RPMI8226 (cell line): ENCODE results near the gene RARA.
A peak's percentile ranks its signal among the peaks of the same experiment; 100 is the strongest.

Source experiments
- DNase-seq: peaks from one replicate; pipeline ENCODE4 v3.0.0-alpha.2; 2015

The RARA gene

GRCh38 chr17:40309031-40309948 lies at the start of gene RARA:
RARA (plus strand) TSS chr17:40309180; CDS start chr17:40331219, 22,039 bp downstream.
- no peak for DNase-seq

- DNase-seq = no peak
These were observed 49.5 kb upstream of the RARA start for GRCh38 chr17:40259505-40259904.

- no peak for DNase-seq
These were observed 48.5 kb upstream of the RARA start for GRCh38 chr17:40260528-40260927.

GRCh38 chr17:40264458-40265185 lies 44.4 kb upstream of the RARA start:
- DNase-seq = no peak

GRCh38 chr17:40265337-40265736 lies 43.6 kb upstream of the RARA start:
- DNase-seq = no peak

- DNase-seq = no peak
These were observed 42.1 kb upstream of the RARA start for GRCh38 chr17:40266882-40267281.

- DNase-seq = no peak
These were observed 40.8 kb upstream of the RARA start for GRCh38 chr17:40268141-40268712.

- DNase-seq = no peak
These were observed 30.6 kb upstream of the RARA start for GRCh38 chr17:40278414-40278813.

GRCh38 chr17:40279402-40279801 lies 29.6 kb upstream of the RARA start:
- no peak for DNase-seq

GRCh38 chr17:40281663-40282062 lies 27.3 kb upstream of the RARA start:
- no peak for DNase-seq

GRCh38 chr17:40283662-40284061 lies 25.3 kb upstream of the RARA start:
- DNase-seq = no peak

- DNase-seq = no peak
These were observed 24.8 kb upstream of the RARA start for GRCh38 chr17:40284085-40284713.

- DNase-seq = no peak
These were observed 22.5 kb upstream of the RARA start for GRCh38 chr17:40286473-40286872.

GRCh38 chr17:40287159-40287493 lies 21.9 kb upstream of the RARA start:
- no peak for DNase-seq

GRCh38 chr17:40287494-40288369 lies 21.2 kb upstream of the RARA start, which contains the start of gene CDC6:
CDC6 (plus strand) TSS chr17:40287879; CDS start chr17:40289421, 1,542 bp downstream.
- peak; percentile 99 for DNase-seq

GRCh38 chr17:40290629-40291280 lies 18.2 kb upstream of the RARA start:
- DNase-seq = peak; percentile 65

GRCh38 chr17:40291281-40291664 lies 17.7 kb upstream of the RARA start:
- no peak for DNase-seq

- DNase-seq = no peak
These were observed 15.6 kb upstream of the RARA start for GRCh38 chr17:40293363-40293762.

GRCh38 chr17:40295488-40296436 lies 13.2 kb upstream of the RARA start:
- no peak for DNase-seq

GRCh38 chr17:40297511-40297910 lies 11.5 kb upstream of the RARA start:
- no peak for DNase-seq
